T-helper 2 cell treated with Interferon-gamma antibody and Interleukin-4, amounts not matched to agents 100 ng/mL and 5 ng/mL, for 36 hours (primary cell): ENCODE measurements around the gene CATSPERZ. TPM values are rescaled to one million over a fixed set of nuclear protein-coding genes. Genes with fewer than 3 reads are reported as not detected.

Source experiments
- intact Hi-C: fragments of 100-400 bp; cut with micrococcal nuclease; formaldehyde crosslinking; loops from one replicate; pipeline ENCODE4 v1.15.1; 2023
- total RNA-seq: library from RNA; stranded (reverse); gene quantifications from 2 replicates; pipeline ENCODE4 v1.2.3, GENCODE V29; 2022

Gene CATSPERZ
- total RNA-seq, 1 donor from 2014 or later = not detected

GRCh38 chr11:64339286-64339685 is 39.1 kb downstream of the CATSPERZ start:
- intact Hi-C loops = no loop called here

DNA sequence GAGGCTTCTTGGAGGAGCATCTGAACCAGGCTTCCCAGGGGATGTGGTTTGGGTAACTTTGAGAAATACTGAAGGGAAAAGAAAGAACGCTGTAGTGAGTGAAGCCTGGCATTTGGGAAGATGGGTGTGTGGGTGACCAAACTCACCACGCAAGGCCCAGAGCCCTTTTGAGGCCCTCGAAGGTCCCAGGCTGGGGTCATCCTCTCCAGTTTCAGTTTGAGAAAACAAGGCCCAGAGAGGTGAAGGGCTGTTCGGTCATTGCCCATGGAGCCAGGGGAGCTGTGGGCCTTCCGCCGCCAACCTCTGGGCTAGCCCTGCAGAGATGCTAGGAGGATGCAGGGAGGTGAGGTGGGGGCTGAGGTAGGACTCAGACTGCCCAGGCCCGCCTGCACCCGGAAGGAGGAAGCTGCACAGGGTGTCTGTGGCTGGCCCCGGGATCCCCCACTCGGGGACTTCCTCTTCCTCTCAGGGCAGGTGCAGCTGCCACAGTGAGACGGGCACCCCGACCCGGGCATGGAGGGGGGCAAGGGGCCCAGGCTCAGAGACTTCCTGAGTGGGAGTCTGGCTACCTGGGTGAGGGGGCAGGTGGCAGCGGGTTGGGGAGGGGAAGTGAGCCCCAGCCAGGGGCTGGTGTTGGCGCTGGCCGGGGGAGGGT is 39.7 kb downstream of the CATSPERZ start, which contains the start of gene CCDC88B:
Gene CCDC88B, plus strand, starts transcription at position 451 of the 655 bp plus-strand sequence. Its CDS starts 63 bp downstream, at position 514.
- intact Hi-C loops = loop anchor here (1.0 kb wide), 1 partner anchor 70 kb away; no protein-coding TSS in a partner anchor

DNA sequence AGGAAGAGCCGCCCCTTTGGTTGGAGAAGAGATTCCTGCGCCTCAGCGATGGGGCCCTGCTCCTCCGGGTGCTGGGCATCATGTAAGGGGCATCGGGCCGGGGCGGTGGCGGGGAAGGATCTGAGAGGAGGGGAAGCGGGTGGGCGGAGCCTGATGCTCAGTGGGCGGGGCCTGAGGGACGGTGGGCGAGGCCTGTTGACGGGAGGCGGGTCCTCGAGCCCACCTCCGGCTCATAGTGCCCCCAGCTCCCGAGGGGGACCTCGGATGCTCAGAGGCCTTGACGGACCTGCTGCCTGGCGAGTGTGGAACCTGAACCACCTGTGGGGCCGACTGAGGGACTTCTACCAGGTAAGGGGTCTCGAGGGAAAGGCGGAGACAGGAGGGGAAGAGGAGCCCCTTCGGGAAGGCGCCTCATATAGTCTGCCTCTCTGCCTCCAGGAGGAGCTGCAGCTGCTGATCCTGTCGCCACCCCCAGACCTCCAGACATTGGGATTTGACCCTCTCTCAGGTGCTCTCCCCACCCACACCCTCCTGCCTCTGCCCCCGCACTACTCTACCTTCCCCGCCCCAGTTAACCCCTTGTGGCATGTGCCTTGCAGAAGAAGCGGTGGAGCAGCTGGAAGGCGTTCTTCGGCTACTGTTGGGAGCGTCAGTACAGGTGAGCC is 40.6 kb downstream of the CATSPERZ start:
- intact Hi-C loops = loop anchor here (1.0 kb wide), 1 partner anchor 71 kb away; no protein-coding TSS in a partner anchor

DNA sequence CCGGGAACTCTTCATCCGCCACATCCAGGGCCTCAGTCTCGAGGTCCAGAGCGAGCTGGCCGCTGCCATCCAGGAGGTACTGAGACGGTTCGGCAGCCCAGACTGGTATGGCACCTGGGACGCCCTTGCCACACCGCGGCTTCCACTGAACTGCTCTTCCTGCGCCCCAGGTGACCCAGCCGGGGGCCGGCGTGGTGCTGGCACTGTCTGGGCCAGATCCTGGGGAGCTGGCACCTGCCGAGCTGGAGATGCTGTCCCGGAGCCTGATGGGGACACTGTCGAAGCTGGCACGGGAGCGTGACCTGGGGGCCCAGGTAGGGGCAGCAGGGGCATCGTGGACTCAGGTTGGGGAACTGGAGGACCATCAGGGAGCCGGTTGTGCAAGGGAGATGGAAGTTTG is 41.3 kb downstream of the CATSPERZ start:
- intact Hi-C loops = no loop called here

DNA sequence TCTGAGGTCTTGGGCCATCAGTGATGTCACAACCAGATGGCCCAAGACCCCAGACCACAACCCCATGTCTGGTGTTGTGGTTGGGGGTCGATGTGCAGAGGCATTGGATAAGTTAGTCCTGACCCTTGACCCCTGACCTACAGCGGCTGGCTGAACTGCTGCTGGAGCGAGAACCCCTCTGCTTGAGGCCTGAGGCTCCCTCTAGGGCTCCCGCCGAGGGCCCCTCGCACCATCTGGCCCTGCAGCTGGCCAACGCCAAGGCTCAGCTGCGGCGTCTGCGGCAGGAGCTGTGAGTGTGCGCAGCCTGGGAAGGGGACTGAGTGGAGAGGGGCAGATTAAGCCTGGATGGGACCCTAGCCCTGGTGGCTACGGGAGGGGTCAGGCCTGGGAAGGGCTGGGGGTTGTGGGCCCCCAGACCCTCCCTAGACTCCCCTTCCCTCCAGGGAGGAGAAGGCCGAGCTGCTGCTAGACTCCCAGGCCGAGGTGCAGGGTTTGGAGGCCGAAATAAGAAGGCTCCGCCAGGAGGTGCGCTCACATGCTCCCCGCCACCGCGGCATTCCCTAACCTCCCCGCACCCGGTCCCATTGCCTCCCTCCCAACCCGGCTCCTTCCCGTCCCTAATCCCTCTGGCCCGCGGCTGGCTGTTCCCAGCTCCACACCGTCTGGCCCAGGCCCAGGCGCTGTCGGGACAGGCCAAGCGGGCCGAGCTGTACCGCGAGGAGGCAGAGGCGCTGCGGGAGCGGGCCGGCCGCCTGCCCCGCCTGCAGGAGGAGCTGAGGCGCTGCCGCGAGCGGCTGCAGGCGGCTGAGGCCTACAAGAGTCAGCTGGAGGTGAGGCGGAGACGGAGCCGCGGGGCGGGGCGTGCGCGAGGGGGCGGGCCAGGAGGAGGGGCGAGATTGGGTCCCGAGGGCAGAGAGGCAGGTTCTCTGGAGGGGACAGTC is 42.0 kb downstream of the CATSPERZ start:
- intact Hi-C loops = loop anchor here (1.0 kb wide), 3 partner anchors 17 to 37 kb away; partner anchors contain the start of genes ESRRA, RPS6KA4 and TRMT112

DNA sequence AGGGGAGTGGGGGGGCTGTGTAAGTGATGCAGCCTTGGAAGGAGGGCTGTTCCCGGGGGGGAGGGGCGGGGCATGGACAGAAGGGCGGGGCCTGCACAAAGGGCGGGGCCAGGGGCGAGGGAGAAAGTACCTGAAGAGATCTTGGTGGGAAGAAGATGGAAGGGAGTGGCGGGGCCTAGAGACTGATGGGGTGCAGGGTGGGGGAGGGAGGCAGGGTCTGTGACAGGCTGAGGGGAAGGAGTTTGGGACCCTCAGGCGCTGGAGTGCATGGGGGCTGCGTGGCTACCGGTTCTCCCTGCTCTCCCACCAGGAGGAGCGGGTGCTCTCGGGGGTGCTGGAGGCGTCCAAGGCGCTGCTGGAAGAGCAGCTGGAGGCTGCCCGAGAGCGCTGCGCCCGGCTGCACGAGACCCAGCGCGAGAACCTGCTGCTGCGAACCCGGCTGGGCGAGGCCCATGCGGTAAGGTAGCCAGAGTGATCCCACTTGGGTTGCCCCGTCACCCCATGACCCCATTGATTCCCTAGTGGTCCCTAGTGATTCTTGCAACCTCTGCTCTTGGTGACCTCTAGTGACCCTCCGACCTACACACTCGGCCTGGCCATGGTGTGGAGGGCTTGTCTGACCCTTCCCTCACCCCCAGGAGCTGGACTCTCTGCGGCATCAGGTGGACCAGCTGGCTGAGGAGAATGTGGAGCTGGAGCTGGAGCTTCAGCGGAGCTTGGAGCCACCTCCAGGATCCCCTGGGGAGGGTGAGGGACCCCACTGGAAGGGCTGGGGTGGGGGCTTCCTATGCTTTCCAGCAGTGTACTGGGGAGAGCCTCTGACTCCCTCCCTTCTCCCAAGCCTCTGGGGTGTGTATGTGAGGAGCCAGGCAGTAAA is 42.9 kb downstream of the CATSPERZ start:
- intact Hi-C loops = loop anchor here (1.0 kb wide), 3 partner anchors 16 to 38 kb away; partner anchors contain the start of genes ESRRA, RPS6KA4 and TRMT112

- intact Hi-C loops = no loop called here
Measured at GRCh38 chr11:64343767-64344559, 43.8 kb downstream of the CATSPERZ start.

DNA sequence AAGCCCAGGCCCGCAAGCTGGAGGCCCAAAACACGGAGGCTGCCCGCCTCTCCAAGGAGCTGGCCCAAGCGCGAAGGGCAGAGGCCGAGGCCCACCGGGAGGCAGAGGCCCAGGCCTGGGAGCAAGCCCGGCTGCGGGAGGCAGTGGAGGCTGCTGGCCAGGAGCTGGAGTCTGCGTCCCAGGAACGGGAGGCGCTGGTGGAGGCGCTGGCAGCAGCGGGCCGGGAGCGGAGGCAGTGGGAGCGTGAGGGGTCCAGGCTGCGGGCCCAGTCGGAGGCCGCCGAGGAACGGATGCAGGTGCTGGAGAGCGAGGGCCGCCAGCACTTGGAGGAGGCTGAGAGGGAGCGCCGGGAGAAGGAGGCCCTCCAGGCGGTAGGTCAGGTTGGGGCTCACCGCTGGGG is 44.6 kb downstream of the CATSPERZ start:
- intact Hi-C loops = no loop called here

DNA sequence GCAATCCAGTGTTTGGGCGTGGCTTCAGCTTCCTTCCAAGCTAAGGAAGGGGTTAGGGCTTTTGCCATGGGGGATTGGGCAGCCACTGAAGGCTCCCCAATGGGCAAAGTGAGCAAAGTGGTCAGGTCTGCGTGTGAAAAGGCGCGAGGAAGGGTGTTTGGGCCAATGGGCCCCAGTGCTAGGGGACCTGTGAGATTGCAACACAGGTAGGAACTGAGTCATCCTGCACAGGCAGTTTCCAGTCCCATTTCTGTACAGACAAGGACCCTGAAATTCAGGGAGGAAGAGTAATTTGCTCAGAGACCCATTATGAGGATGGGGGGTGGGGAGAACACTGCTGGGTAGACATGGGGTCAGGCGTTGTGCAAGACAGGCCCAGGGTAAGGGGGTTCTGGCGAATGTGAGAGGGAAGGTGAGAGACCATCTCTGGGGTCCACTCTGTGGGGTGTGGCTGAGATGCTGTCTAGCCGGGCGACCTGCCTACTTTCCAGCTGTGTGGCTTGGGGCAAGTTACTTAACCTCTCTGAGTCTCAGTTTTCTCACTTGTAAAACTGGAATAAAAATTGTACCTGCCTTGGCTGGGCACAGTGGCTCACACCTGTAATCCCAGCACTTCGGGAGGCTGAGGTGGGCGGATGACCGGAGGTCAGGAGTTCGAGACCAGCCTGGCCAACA is 47.2 kb downstream of the CATSPERZ start:
- intact Hi-C loops = no loop called here

DNA sequence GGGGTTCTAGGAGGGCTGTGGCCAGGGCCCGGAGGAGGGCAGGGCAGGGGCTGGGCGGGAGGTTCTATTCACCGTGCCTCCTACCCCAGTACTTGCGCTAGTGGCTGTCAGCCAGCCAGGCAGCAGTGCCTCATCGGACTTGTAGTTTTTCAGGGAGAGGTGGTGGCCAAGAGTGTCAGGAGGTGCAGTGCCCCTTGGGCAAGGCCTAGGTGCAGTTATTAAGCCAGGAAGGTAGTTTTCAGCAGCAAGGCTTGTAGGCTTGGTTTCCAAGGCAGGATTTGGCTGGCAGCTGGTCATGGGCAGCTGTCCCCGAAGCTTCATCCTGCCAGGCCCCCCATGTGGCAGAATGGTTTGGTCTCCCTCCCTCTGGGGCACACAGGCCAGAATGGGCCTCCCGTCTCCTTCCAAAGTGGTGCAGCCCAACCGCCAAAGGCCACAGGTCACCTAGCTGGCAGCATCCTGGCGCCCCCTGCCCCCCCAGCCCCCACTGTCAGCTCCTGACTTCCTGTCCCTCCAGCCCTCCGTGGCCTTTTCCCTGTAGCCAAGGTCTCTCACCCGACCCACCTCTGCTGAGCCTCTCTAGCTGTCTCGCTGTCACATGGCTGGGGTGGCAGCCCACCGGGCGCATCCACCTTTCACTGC is 48.3 kb downstream of the CATSPERZ start:
- intact Hi-C loops = no loop called here

GRCh38 chr11:64349025-64349387 is 48.8 kb downstream of the CATSPERZ start:
- intact Hi-C loops = no loop called here

DNA sequence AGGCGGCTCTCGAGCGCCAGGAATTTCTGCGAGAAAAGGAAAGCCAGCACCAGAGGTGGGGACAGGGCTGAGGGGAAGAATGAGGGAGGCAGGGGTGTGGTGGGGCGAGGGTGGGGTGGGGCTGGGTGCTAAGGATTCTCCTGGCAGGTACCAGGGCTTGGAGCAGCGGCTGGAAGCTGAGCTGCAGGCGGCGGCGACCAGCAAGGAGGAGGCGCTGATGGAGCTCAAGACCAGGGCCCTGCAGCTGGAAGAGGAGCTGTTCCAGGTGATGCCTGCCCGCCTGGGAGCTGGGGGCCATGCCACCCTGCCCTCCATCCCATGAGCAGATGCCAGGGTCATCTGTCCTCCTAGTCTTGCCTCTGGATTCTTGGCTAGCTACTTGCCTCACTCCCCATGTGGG is 49.2 kb downstream of the CATSPERZ start:
- intact Hi-C loops = no loop called here

DNA sequence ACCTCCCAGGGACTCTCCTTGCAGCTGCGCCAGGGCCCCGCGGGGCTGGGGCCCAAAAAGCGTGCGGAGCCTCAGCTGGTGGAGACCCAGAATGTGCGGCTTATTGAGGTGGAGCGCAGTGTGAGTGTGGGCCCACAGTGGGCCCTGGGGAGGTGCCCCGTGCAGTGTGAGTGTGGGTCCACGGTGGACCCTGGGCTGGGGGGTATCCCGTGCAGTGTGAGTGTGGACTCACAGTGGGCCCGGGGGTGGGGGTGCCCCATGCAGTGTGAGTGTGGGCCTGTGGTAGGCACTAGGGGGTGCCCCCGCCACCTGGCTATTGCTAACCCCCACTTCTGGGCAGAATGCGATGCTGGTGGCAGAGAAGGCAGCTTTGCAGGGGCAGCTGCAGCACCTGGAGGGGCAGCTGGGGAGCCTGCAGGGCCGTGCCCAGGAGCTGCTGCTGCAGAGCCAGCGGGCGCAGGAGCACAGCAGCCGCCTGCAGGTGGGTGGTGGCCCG is 51.0 kb downstream of the CATSPERZ start:
- intact Hi-C loops = no loop called here

- intact Hi-C loops = no loop called here
Measured at GRCh38 chr11:64352099-64352994, 52.2 kb downstream of the CATSPERZ start.

DNA sequence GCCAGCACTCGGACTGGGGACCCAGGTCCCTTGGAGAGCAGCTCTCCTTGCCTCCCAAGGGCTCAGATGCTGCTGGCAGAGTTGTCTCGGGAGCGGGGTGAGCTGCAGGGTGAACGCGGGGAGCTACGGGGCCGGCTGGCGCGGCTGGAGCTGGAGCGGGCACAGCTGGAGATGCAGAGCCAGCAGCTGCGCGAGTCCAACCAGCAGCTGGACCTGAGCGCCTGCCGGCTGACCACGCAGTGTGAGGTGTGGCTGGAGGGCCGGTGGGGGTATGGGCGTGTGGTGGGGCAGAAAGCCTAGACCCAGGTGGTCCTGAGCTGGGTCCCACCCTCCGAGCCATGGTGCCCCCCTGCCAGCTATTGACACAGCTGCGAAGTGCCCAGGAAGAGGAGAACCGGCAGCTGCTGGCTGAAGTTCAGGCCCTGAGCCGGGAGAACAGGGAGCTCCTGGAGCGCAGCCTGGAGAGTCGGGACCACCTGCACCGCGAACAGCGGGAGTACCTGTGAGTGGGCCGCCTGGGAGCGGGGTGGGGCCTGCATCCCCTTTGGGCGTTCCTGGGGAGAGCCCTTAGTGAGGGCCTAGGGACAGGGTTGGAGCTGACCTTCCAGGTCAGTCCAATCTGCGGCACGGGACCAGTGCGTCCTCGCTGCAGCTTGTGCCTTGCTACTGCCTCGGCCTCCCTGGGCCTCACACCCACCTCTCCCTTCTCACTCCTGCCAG is 53.0 kb downstream of the CATSPERZ start:
- intact Hi-C loops = no loop called here

GRCh38 chr11:64353715-64354506 is 53.8 kb downstream of the CATSPERZ start:
- intact Hi-C loops = no loop called here
